ENCODE measurements around the gene FYN.

FYN gene

GRCh38 chr6:111828809-111829208, 44.4 kb downstream of the FYN start:
- Histone ChIP-seq H3K36me3 (ENCODE audit: insufficient read depth, low read length) (no peaks in the 10 kb centered on the region), H3K4me1 (ENCODE audit: insufficient read depth, low read length) (peaks cover 24% of the 10 kb centered on the region), H3K9ac (ENCODE audit: low read length) (no peak overlapping the region), H3K27me3 (ENCODE audit: control insufficient read depth in 1 of 2, insufficient read depth in 2 of 2, low read length in 2 of 2) (no peaks in the 10 kb centered on the region), H3K27ac (ENCODE audit: low read depth, low read length) (no peak overlapping the region), H3K9me3 (ENCODE audit: low read length) (no peaks in the 10 kb centered on the region), H3K4me3 (ENCODE audit: low read depth in 1 of 2, low read length in 2 of 2) (no peak overlapping the region)

GRCh38 chr6:111825439-111826086, 47.7 kb downstream of the FYN start:
- Histone ChIP-seq H3K9ac (ENCODE audit: low read length) (no peak overlapping the region), H3K4me1 (ENCODE audit: insufficient read depth, low read length) (peaks cover 27% of the 10 kb centered on the region), H3K27ac (ENCODE audit: low read depth, low read length) (no peak overlapping the region)

DNA sequence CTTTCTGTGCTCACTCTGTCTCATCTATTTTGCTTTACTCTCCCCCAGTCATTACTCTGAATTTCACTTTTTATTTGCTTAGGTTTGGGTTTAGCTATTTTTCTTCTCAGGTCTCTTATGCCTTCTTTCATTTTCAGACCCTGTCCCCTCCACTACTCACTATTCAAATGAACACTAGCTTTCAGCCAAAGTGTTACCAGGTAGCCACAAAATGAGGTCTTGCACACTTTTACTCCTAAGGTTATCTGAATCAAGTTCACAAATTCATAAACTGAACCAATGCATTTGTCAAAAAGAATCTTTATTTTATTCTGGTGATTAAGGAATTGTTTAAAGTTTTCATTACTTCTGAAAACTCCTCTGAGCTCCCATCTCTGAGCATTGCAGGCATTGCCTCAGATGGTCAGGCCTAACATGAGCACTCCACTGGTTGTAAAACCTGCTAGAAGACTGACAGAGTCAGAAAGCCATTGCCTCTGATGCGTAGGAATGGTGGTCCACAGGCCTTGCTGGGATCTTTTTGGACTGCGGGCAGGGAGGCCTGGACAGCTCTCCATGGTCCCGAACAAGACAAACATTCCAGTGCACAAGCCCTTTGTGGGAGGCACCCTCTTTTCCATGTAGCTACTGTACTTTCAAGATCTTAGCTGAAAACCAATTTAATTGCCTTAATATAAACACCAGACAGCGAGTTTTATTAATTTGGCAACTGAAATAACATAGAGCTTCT, 48.5 kb downstream of the FYN start:
- Histone ChIP-seq H3K9ac (ENCODE audit: low read length) (no peak overlapping the region), H3K4me1 (ENCODE audit: insufficient read depth, low read length) (peaks cover 27% of the 10 kb centered on the region), H3K9me3 (ENCODE audit: low read length) (no peaks in the 10 kb centered on the region), H3K27me3 (ENCODE audit: control insufficient read depth in 1 of 2, insufficient read depth in 2 of 2, low read length in 2 of 2) (no peaks in the 10 kb centered on the region), H3K36me3 (ENCODE audit: insufficient read depth, low read length) (no peaks in the 10 kb centered on the region), H3K27ac (ENCODE audit: low read depth, low read length) (no peak overlapping the region), H3K4me3 (ENCODE audit: low read depth in 1 of 2, low read length in 2 of 2) (no peak overlapping the region)

More at GRCh38 chr6:111825439-111826086, 47.7 kb downstream of the FYN start:
- Histone ChIP-seq H3K36me3 (ENCODE audit: insufficient read depth, low read length) (no peaks in the 10 kb centered on the region), H3K27me3 (ENCODE audit: control insufficient read depth in 1 of 2, insufficient read depth in 2 of 2, low read length in 2 of 2) (no peaks in the 10 kb centered on the region), H3K9me3 (ENCODE audit: low read length) (no peaks in the 10 kb centered on the region), H3K4me3 (ENCODE audit: low read depth in 1 of 2, low read length in 2 of 2) (no peak overlapping the region)

- peaks cover 27% of the 10 kb centered on the region for H3K4me1 ChIP-seq (ENCODE audit: insufficient read depth, low read length)
- no peaks in the 10 kb centered on the region for H3K27me3 ChIP-seq (ENCODE audit: control insufficient read depth in 1 of 2, insufficient read depth in 2 of 2, low read length in 2 of 2)
- no peaks in the 10 kb centered on the region for H3K9me3 ChIP-seq (ENCODE audit: low read length)
- no peak overlapping the region for H3K27ac ChIP-seq (ENCODE audit: low read depth, low read length)
- H3K4me3 ChIP-seq (ENCODE audit: low read depth in 1 of 2, low read length in 2 of 2), result no peak overlapping the region
- H3K9ac ChIP-seq (ENCODE audit: low read length), result no peak overlapping the region
- H3K36me3 ChIP-seq (ENCODE audit: insufficient read depth, low read length), result no peaks in the 10 kb centered on the region
These were observed 49.2 kb downstream of the FYN start for GRCh38 chr6:111823831-111824607.

GRCh38 chr6:111823012-111823411, 50.2 kb downstream of the FYN start:
- no peaks in the 10 kb centered on the region for H3K27me3 ChIP-seq (ENCODE audit: control insufficient read depth in 1 of 2, insufficient read depth in 2 of 2, low read length in 2 of 2)
- H3K36me3 ChIP-seq (ENCODE audit: insufficient read depth, low read length), result no peaks in the 10 kb centered on the region
- no peaks in the 10 kb centered on the region for H3K9me3 ChIP-seq (ENCODE audit: low read length)
- H3K4me1 ChIP-seq (ENCODE audit: insufficient read depth, low read length), result peaks cover 34% of the 10 kb centered on the region
- no peak overlapping the region for H3K27ac ChIP-seq (ENCODE audit: low read depth, low read length)
- no peak overlapping the region for H3K4me3 ChIP-seq (ENCODE audit: low read depth in 1 of 2, low read length in 2 of 2)
- H3K9ac ChIP-seq (ENCODE audit: low read length), result no peak overlapping the region

- no peaks in the 10 kb centered on the region for H3K27me3 ChIP-seq (ENCODE audit: control insufficient read depth in 1 of 2, insufficient read depth in 2 of 2, low read length in 2 of 2)
- no peak overlapping the region for H3K9ac ChIP-seq (ENCODE audit: low read length)
- H3K36me3 ChIP-seq (ENCODE audit: insufficient read depth, low read length), result no peaks in the 10 kb centered on the region
- H3K4me1 ChIP-seq (ENCODE audit: insufficient read depth, low read length), result peaks cover 16% of the 10 kb centered on the region
- no peak overlapping the region for H3K4me3 ChIP-seq (ENCODE audit: low read depth in 1 of 2, low read length in 2 of 2)
- no peaks in the 10 kb centered on the region for H3K9me3 ChIP-seq (ENCODE audit: low read length)
- H3K27ac ChIP-seq (ENCODE audit: low read depth, low read length), result no peak overlapping the region
These were observed 53.8 kb downstream of the FYN start for GRCh38 chr6:111819458-111819857.

- Histone ChIP-seq H3K27ac (ENCODE audit: low read depth, low read length) (no peak overlapping the region), H3K9me3 (ENCODE audit: low read length) (no peaks in the 10 kb centered on the region), H3K4me1 (ENCODE audit: insufficient read depth, low read length) (peaks cover 9% of the 10 kb centered on the region), H3K36me3 (ENCODE audit: insufficient read depth, low read length) (no peaks in the 10 kb centered on the region), H3K4me3 (ENCODE audit: low read depth in 1 of 2, low read length in 2 of 2) (no peak overlapping the region), H3K9ac (ENCODE audit: low read length) (no peak overlapping the region), H3K27me3 (ENCODE audit: control insufficient read depth in 1 of 2, insufficient read depth in 2 of 2, low read length in 2 of 2) (no peaks in the 10 kb centered on the region)
These were observed 54.6 kb downstream of the FYN start for GRCh38 chr6:111818539-111819226.

GRCh38 chr6:111817451-111818120, 55.7 kb downstream of the FYN start:
- Histone ChIP-seq H3K9me3 (ENCODE audit: low read length) (no peaks in the 10 kb centered on the region), H3K27ac (ENCODE audit: low read depth, low read length) (no peak overlapping the region), H3K27me3 (ENCODE audit: control insufficient read depth in 1 of 2, insufficient read depth in 2 of 2, low read length in 2 of 2) (no peaks in the 10 kb centered on the region), H3K9ac (ENCODE audit: low read length) (no peak overlapping the region), H3K36me3 (ENCODE audit: insufficient read depth, low read length) (no peaks in the 10 kb centered on the region), H3K4me3 (ENCODE audit: low read depth in 1 of 2, low read length in 2 of 2) (no peak overlapping the region), H3K4me1 (ENCODE audit: insufficient read depth, low read length) (peaks cover 7% of the 10 kb centered on the region)

DNA sequence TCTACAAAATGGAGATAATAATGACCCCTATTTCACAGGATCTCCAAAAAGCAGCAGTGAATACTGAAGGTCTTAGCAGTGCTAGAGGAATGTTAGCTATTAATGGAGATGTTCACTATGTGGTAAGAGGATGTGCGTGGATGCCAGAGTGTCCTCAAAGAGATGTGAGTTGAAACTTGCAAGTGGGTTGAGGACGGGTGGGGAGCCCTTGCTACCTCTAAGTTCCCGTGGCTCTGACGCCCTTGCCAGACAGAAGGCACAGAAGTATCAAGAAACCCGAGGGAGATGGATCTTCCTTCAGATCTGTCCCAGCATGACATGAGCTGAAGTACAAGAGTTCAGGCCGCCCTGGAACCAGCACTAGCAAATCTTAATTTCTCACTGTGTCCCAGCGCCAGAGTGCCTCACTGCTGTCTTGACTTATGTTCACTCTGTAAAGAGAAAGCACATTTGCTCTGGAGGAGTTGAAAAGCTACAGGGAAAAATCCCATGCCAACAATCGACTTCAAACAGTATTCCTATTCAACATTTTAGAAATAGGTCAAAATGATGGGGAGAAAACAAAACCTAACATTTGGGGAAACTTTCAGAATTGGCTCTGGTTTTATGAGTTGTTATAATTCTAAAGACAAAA, 59.5 kb downstream of the FYN start:
- no peaks in the 10 kb centered on the region for H3K9me3 ChIP-seq (ENCODE audit: low read length)
- H3K4me1 ChIP-seq (ENCODE audit: insufficient read depth, low read length), result peaks cover 4% of the 10 kb centered on the region
- no peak overlapping the region for H3K27ac ChIP-seq (ENCODE audit: low read depth, low read length)
- no peak overlapping the region for H3K9ac ChIP-seq (ENCODE audit: low read length)
- no peaks in the 10 kb centered on the region for H3K36me3 ChIP-seq (ENCODE audit: insufficient read depth, low read length)
- H3K27me3 ChIP-seq (ENCODE audit: control insufficient read depth in 1 of 2, insufficient read depth in 2 of 2, low read length in 2 of 2), result no peaks in the 10 kb centered on the region
- H3K4me3 ChIP-seq (ENCODE audit: low read depth in 1 of 2, low read length in 2 of 2), result no peak overlapping the region

DNA sequence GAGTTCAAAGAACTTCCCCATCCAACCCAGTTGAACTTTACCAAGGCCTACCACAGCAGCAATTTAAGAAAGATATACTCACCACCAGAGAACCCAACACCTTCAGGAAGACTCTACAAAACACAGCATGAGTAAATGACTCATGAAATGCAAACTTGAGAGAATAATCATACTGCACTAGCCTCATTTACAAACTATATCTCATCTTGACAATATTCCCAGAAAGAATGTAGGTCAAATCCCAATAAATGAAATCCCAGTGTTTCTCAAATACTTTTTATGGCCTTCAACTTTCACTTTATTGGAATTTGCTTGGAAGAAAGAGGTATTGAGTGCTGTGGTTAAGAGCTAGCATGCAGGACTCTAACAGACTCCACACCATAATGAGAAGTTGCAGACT, 60.0 kb downstream of the FYN start:
- Histone ChIP-seq H3K9me3 (ENCODE audit: low read length) (no peaks in the 10 kb centered on the region), H3K4me1 (ENCODE audit: insufficient read depth, low read length) (no peaks in the 10 kb centered on the region), H3K27me3 (ENCODE audit: control insufficient read depth in 1 of 2, insufficient read depth in 2 of 2, low read length in 2 of 2) (no peaks in the 10 kb centered on the region), H3K36me3 (ENCODE audit: insufficient read depth, low read length) (no peaks in the 10 kb centered on the region), H3K4me3 (ENCODE audit: low read depth in 1 of 2, low read length in 2 of 2) (no peak overlapping the region), H3K9ac (ENCODE audit: low read length) (no peak overlapping the region), H3K27ac (ENCODE audit: low read depth, low read length) (no peak overlapping the region)
